Gastroesophageal sphincter (tissue), 4 donors: ENCODE measurements around the gene ERCC6L2. TPM values are rescaled to one million over a fixed set of nuclear protein-coding genes. Genes with fewer than 3 reads are reported as not detected.

Experiments used
- ATAC-seq: fragments of 150-250 bp; one replicate; pipeline ENCODE4 v1.9.1; 2016; ENCODE audit warnings: mild to moderate bottlenecking, moderate library complexity
- H3K27ac ChIP-seq, 4 donors: fragments of 200-600 bp; sonication (generic) in 3 of 4; 1 replicate in 3 of 4; 2 replicates in 1 of 4; pipeline ENCODE4 v1.5.1; 2016 to 2019
- H3K27me3 ChIP-seq: fragments of 200-600 bp; sonication (generic); one replicate; pipeline ENCODE4 v1.5.1; 2019
- H3K36me3 ChIP-seq, 2 donors: fragments of 200-600 bp; sonication (generic); one replicate each; pipeline ENCODE4 v1.5.1; 2019; ENCODE audit warnings: control low read depth in 1 of 2
- H3K4me1 ChIP-seq, 3 donors: fragments of 200-600 bp; sonication (generic); 1 replicate in 2 of 3; 2 replicates in 1 of 3; pipeline ENCODE4 v1.5.1; 2016 to 2019; ENCODE audit warnings: control low read depth in 2 of 3
- H3K4me3 ChIP-seq, 2 donors: fragments of 200-600 bp; sonication (generic); one replicate each; pipeline ENCODE4 v1.5.1; 2019; ENCODE audit warnings: mild to moderate bottlenecking in 1 of 2, moderate library complexity in 1 of 2
- H3K9me3 ChIP-seq, 3 donors: fragments of 200-600 bp; sonication (generic); one replicate each; pipeline ENCODE4 v1.5.1; 2017 to 2019; ENCODE audit warnings: control low read depth in 2 of 3
- EP300 ChIP-seq: sonication (generic); formaldehyde crosslinking; IDR thresholded peaks from one replicate; pipeline ENCODE4 v1.6.1; 2017; ENCODE audit warnings: antibody characterized with exemption, mild to moderate bottlenecking
- POLR2A ChIP-seq, 2 donors: fragments of 450-650 bp; IDR thresholded peaks; one replicate each; pipeline ENCODE4 v1.6.1; 2017; ENCODE audit warnings: antibody characterized with exemption in 2 of 2, mild to moderate bottlenecking in 2 of 2, moderate library complexity in 1 of 2
- POLR2AphosphoS5 ChIP-seq: sonication (generic); formaldehyde crosslinking; IDR thresholded peaks from one replicate; pipeline ENCODE4 v1.6.1; 2017; ENCODE audit warnings: antibody characterized with exemption
- WGBS, 2 donors: methylation state at CpG; one replicate each; pipeline ENCODE4 v1.1.5; 2018; ENCODE audit warnings: low coverage in 1 of 2; 5-methylcytosine and 5-hydroxymethylcytosine counted together
- total RNA-seq, 4 donors: library from RNA; depleted of rRNA; stranded (reverse); fragments of >200 nt; gene quantifications; one replicate each; pipeline ENCODE4 v1.1.0, GENCODE V29; 2016
- TF ChIP-seq, protein P1 (sequence below), 4 experiments: fragments of 200-600 bp in 2 of 4; fragments of 450-650 bp in 2 of 4; sonication (generic) in 1 of 4; IDR thresholded peaks; one replicate each; pipeline ENCODE4 v1.5.1; 2017 to 2019; ENCODE audit warnings: antibody characterized with exemption in 4 of 4, mild to moderate bottlenecking in 2 of 4, moderate library complexity in 2 of 4

The ERCC6L2 gene
- total RNA-seq, 4 donors from 2014 or later = 70.0 to 137 (median 113) TPM

DNA sequence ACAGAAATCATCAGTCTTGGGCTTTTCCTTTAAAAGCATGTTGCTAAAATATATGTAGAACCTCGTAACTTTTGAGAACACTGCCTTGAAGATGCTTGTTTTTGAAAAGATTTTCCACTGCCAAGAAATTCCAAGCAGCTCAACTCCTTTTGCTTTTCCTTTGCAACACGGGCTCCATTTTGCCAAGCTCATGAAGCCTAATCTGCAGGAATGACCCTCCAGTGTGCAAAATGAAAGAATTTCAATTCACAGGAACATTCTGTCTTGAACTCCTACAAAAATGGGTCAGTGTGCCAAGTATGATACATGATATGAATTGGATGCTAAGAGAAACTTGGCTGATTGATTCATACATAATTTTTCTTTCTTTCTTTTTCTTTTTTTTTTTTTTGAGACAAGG lies 35.4 kb upstream of the ERCC6L2 start:
- TF ChIP-seq POLR2AphosphoS5 (peak; percentile 56), POLR2A (IDR thresholded peaks at IDR 0.05) (no peak)
- 39 to 80% methylated on average over 1 to 2 of the region's 2 CpGs for WGBS, 2 donors

DNA sequence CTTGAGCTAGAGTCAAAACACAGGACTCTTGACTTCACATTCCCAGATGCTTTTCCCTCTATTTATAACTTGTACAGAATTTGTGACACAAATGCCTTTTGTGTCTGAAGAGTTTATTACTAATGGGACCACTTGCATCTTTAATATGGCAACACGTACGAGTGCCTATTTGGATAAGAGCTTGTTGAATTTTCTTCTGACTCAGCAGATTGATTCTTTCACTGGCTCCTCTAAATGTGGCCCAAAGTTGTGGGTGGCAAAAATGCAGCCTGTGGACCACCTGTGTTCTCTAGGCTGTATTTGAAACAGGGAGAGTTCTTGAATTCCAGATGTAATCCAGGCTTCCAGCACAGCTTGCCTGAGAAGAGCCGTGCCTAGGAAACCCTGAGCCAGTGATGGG lies 34.1 kb upstream of the ERCC6L2 start:
- 76 to 91% methylated on average over 3 of the region's 3 CpGs for WGBS, 2 donors
- H3K4me3 ChIP-seq = no peak overlapping the region
- H3K4me1 ChIP-seq = peaks cover 0 to 19% (median 0%) of the 10 kb centered on the region in 3 donors
- no peak overlapping the region for H3K27ac ChIP-seq
- TF ChIP-seq EP300 = no peak
- TF ChIP-seq POLR2A (IDR thresholded peaks at IDR 0.05) = no peak
- TF ChIP-seq, protein P1, sequence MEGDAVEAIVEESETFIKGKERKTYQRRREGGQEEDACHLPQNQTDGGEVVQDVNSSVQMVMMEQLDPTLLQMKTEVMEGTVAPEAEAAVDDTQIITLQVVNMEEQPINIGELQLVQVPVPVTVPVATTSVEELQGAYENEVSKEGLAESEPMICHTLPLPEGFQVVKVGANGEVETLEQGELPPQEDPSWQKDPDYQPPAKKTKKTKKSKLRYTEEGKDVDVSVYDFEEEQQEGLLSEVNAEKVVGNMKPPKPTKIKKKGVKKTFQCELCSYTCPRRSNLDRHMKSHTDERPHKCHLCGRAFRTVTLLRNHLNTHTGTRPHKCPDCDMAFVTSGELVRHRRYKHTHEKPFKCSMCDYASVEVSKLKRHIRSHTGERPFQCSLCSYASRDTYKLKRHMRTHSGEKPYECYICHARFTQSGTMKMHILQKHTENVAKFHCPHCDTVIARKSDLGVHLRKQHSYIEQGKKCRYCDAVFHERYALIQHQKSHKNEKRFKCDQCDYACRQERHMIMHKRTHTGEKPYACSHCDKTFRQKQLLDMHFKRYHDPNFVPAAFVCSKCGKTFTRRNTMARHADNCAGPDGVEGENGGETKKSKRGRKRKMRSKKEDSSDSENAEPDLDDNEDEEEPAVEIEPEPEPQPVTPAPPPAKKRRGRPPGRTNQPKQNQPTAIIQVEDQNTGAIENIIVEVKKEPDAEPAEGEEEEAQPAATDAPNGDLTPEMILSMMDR (IDR thresholded peaks at IDR 0.05) = no peak
- TF ChIP-seq POLR2AphosphoS5 = no peak
- no peak for ATAC-seq
- H3K9me3 ChIP-seq = no peaks in the 10 kb centered on the region
- no peaks in the 10 kb centered on the region for H3K27me3 ChIP-seq
- H3K36me3 ChIP-seq = no peaks in the 10 kb centered on the region

More for the DNA sequence above, 35.4 kb upstream of the ERCC6L2 start:
- H3K27ac ChIP-seq = no peak overlapping the region
- H3K4me3 ChIP-seq = no peak overlapping the region
- no peak for ATAC-seq
- no peaks in the 10 kb centered on the region for H3K9me3 ChIP-seq
- H3K36me3 ChIP-seq = no peaks in the 10 kb centered on the region
- H3K27me3 ChIP-seq = no peaks in the 10 kb centered on the region
- peaks cover 0 to 19% (median 0%) of the 10 kb centered on the region in 3 donors for H3K4me1 ChIP-seq

DNA sequence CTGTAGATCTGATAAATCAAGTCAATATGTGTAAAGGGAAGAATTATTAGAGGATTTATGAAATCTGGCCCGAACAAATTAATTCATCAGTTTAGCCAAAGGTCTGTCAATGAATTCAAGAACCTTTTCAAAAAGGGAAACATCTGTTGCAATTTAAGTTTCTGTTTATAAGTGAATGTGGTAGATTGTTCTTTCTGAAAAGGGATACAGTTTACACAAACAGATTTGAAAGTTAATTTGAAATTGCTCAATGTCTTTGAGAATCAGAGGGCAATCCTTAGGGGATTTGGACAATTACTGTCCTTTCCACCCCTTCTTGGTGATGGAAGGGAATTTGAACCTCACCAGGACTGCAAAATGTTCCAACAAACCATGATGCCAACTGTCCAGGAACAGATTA lies 29.7 kb upstream of the ERCC6L2 start:
- Histone ChIP-seq H3K9me3 (no peaks in the 10 kb centered on the region), H3K27me3 (no peaks in the 10 kb centered on the region), H3K36me3 (peaks cover 0 to 18% of the 10 kb centered on the region in 2 donors), H3K4me3 (no peak overlapping the region), H3K4me1 (peaks cover 0 to 2% (median 0%) of the 10 kb centered on the region in 3 donors), H3K27ac (no peak overlapping the region)
- TF ChIP-seq POLR2AphosphoS5 (no peak), EP300 (no peak), POLR2A (IDR thresholded peaks at IDR 0.05) (no peak)
- TF ChIP-seq, protein P1 (IDR thresholded peaks at IDR 0.05) = no peak
- ATAC-seq = no peak
- WGBS, 2 donors = 58 to 73% methylated on average over 1 of the region's 1 CpG

DNA sequence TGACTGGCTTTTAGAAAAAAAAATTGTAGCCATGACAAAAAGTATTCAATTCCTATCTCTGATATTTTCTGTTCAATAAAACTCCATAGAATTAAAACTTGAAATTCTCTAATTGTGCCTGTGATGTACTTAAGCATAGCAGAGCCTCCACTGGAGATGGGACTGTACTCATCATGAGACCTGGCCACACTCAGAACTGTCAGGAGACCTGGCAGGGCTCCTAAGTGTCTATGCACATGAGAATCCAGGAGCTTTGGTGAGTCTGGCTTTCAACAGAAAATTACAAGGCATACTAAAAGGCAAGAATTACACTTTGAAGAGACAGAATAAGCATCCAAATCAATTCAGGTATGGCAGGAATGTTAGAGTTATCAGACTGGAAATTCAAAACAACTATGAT lies 26.7 kb upstream of the ERCC6L2 start:
- Histone ChIP-seq H3K27me3 (no peaks in the 10 kb centered on the region), H3K36me3 (peaks cover 0 to 18% of the 10 kb centered on the region in 2 donors), H3K4me1 (no peaks in the 10 kb centered on the region), H3K4me3 (no peak overlapping the region), H3K9me3 (no peaks in the 10 kb centered on the region), H3K27ac (no peak overlapping the region)
- TF ChIP-seq POLR2A (IDR thresholded peaks at IDR 0.05) (no peak), EP300 (no peak), POLR2AphosphoS5 (no peak)
- TF ChIP-seq, protein P1 (IDR thresholded peaks at IDR 0.05) = no peak
- ATAC-seq = no peak

DNA sequence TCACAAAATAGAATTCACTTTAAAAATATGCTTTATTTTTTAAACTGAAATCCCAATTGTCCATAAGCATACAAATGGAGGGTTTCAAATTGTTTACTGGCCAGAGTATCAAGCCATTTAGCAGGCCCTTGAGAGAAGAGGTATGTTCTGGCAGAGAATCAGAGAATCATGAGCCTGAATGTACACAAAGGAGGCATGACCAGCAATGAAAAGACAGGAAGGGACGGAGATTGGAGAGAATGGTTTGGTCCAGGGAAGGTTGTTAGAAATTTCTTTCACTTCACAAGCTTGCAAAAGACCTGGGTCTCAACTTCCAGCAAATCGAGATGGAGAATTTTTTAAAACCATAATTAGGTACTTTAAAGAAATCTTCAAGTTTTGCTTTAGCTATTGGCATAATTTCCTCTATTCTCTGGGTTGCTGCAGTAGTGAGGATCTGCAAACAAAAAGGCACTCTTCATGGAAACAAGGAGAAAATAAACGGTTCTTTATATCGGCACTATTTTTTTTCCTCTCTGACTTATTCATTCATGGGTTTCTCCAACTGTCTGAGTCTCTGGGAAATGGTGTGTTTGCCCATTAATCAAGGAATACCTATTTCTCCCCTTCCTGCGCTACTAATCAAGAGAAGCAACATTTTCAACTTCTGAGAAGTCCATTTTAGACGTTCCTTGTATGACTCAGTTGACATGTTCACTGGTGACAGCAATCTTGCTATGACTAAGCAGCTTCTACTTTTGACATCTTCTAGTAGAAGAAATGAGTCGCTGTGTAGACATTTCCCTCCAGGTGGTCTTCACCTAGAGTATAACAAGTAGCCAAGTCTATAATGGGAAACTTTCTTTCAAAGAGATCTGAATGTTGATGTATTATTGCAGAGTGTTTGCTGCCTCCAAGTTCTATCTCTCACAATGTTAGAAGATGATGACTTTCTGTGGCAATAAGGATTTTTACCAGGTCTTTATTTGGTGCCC lies 23.1 kb upstream of the ERCC6L2 start:
- Histone ChIP-seq H3K4me1 (no peaks in the 10 kb centered on the region), H3K4me3 (no peak overlapping the region), H3K36me3 (peaks cover 0 to 18% of the 10 kb centered on the region in 2 donors), H3K9me3 (no peaks in the 10 kb centered on the region), H3K27ac (no peak overlapping the region), H3K27me3 (no peaks in the 10 kb centered on the region)
- WGBS, 2 donors = 61 to 68% methylated on average over 6 to 7 of the region's 7 CpGs
- no peak for TF ChIP-seq POLR2A (IDR thresholded peaks at IDR 0.05)
- TF ChIP-seq, protein P1 (IDR thresholded peaks at IDR 0.05) = no peak
- TF ChIP-seq POLR2AphosphoS5 = no peak
- no peak for TF ChIP-seq EP300
- ATAC-seq = no peak
